Neural progenitor cell (in vitro differentiated cells): ENCODE data around the gene ZMIZ1.

Experiments
- EZH2 ChIP-seq: fragments of 200-600 bp; sonication (generic); IDR thresholded peaks from 2 replicates; pipeline ENCODE4 v1.6.1; 2017; ENCODE audit warnings: antibody characterized with exemption, mild to moderate bottlenecking, moderate library complexity
- EZH2phosphoT487 ChIP-seq: fragments of 200-600 bp; sonication (generic); IDR thresholded peaks from 2 replicates; pipeline ENCODE4 v1.6.1; 2017; ENCODE audit warnings: antibody characterized with exemption
- TF ChIP-seq, protein P1 (sequence below): fragments of 200-600 bp; sonication (generic); IDR thresholded peaks from 2 replicates; pipeline ENCODE4 v1.5.1; 2017; ENCODE audit warnings: antibody characterized with exemption, mild to moderate bottlenecking

DNA sequence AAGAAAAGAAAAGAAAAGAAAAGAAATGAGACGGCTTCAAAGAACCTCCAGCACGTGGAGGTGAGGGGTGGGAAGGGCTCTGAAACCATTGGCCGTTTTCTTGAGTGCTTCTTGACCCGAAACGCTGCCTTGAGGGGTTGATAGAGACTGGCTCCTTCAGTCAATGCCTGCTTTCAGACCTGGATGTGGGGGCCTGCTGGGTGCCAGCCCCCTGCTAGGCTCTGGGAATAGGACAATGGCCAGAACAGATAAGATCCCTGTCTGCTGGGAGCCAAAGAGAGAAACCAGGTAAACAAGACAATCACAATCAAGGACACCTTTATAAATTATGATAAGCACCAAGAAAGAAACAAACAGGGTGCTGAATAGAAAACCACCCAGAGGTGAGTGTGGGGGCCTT lies 27.7 kb downstream of the ZMIZ1 start:
- TF ChIP-seq, protein P1, sequence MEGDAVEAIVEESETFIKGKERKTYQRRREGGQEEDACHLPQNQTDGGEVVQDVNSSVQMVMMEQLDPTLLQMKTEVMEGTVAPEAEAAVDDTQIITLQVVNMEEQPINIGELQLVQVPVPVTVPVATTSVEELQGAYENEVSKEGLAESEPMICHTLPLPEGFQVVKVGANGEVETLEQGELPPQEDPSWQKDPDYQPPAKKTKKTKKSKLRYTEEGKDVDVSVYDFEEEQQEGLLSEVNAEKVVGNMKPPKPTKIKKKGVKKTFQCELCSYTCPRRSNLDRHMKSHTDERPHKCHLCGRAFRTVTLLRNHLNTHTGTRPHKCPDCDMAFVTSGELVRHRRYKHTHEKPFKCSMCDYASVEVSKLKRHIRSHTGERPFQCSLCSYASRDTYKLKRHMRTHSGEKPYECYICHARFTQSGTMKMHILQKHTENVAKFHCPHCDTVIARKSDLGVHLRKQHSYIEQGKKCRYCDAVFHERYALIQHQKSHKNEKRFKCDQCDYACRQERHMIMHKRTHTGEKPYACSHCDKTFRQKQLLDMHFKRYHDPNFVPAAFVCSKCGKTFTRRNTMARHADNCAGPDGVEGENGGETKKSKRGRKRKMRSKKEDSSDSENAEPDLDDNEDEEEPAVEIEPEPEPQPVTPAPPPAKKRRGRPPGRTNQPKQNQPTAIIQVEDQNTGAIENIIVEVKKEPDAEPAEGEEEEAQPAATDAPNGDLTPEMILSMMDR, result no peak
- TF ChIP-seq EZH2phosphoT487 (no peak), EZH2 (no peak)
